ENCODE measurements around the gene TNFRSF12A.

TNFRSF12A gene

DNA sequence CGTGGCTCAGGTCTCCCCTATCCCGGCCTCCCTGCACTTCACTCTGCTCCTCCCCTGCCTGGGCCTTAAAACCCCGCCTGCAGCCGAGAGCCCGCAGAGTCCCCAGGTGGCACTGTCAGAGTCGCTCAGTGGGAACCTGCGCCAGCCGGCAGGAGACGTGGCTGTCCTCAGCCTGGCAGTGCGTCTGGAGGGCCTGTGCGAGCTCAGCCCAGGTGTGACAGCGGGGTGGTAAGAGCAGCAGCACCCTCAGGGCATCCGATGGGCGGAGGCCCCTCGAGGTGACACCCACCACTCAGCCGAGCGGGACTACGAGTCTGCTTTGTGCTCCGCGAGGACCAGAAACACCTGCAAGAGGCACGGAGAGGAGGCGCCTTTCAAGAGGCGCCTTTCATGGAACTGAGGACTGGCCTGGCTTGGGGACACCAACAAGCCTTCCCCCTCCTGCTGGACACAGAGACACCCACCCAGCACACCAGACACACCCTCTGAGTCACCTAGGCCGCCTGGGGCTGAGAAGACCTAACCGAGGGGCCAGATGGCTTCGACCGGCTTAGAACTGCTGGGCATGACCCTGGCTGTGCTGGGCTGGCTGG is 7.2 kb upstream of the TNFRSF12A start, which contains the start of gene CLDN9:
TSS of gene CLDN9 (plus strand) at position 96 of the 593 bp plus-strand sequence. CDS start at position 536, 440 bp downstream.
- peak; percentile 77 for DNase-seq

DNA sequence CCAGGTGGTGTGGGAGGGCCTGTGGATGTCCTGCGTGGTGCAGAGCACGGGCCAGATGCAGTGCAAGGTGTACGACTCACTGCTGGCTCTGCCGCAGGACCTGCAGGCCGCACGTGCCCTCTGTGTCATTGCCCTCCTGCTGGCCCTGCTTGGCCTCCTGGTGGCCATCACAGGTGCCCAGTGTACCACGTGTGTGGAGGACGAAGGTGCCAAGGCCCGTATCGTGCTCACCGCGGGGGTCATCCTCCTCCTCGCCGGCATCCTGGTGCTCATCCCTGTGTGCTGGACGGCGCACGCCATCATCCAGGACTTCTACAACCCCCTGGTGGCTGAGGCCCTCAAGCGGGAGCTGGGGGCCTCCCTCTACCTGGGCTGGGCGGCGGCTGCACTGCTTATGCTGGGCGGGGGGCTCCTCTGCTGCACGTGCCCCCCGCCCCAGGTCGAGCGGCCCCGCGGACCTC is 6.6 kb upstream of the TNFRSF12A start:
- DNase-seq = no peak

DNA sequence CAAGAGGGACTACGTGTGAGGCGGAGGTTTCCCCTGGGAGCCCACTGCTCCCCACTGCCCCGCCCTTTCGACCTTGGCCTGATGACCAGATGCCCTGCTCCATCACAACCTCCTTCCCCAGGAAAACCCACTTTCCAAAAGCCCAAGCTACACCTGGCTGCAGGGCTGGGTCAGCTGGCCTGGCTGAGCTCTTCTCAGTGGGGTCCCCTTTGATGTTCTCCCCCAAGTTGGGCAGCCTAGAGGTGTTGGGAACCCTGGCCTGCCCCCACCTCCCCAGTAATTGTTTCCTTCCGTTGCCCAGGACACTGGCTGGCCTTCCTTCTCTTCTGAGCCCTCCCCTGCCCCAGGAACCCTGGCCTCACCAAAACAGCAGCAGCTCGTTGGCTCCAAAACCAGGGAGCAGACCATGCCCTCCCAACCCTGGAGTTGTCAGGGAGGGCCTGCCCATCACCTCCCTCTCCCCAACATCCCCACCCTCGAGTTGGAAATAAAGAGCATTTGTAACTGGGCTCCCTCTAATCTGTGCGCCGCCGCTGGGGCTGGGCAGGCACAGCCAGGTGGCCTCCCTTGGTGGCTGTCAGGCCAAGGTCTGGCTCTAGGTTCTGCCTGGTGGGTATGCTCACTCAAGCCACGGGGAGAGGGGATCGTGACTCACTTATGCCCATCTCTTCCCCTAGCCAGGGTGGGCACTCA is 6.0 kb upstream of the TNFRSF12A start:
- no peak for DNase-seq

DNA sequence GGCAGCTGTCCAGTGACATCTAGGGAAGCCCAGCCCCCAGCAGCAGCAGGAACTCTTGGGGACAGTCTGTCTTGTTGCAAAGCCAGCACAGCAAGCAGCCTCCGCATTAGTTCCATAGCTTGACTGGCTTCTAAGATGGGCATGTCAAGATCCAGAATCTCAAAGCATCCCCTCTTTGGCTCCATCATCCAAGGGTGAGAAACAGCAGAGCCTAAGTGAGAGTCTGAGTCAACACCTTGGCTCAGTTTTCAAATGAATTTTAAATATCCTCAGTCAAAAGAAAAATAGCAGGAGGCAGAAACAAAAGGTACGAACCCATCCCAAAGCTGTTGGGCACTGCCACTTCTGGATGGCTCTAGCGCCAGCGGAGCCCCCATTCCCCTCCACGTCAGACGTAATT is 5.2 kb upstream of the TNFRSF12A start:
- no peak for DNase-seq

- no peak for DNase-seq
Observed at GRCh38 chr16:3015865-3016521, 4.2 kb upstream of the TNFRSF12A start.

DNA sequence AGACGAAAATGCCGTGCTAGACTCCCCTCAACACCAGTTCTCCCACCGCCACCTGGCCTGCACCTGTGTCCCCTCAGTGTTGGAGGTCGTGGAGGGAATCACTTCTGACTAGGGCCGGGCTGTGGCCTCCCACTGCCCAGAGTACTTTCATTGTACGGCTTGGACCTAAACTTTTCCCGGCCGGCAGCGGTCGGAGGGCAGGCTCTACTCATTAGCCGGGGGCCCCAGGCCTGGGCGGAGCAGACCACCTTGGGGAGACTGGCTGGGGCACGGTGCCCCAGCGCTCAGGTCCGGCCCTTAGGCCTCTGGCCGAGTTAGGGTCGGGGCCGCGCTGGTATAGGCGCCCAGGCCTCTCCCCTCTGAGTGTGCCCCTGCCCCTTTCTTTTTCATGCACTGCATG is 2.8 kb upstream of the TNFRSF12A start:
- no peak for DNase-seq

- no peak for DNase-seq
Observed at GRCh38 chr16:3017794-3018506, 2.2 kb upstream of the TNFRSF12A start, which contains the start of gene CLDN6. TSS of gene CLDN6 (minus strand) at chr16:3018183. CDS start at chr16:3016021, 2,162 bp downstream.

DNA sequence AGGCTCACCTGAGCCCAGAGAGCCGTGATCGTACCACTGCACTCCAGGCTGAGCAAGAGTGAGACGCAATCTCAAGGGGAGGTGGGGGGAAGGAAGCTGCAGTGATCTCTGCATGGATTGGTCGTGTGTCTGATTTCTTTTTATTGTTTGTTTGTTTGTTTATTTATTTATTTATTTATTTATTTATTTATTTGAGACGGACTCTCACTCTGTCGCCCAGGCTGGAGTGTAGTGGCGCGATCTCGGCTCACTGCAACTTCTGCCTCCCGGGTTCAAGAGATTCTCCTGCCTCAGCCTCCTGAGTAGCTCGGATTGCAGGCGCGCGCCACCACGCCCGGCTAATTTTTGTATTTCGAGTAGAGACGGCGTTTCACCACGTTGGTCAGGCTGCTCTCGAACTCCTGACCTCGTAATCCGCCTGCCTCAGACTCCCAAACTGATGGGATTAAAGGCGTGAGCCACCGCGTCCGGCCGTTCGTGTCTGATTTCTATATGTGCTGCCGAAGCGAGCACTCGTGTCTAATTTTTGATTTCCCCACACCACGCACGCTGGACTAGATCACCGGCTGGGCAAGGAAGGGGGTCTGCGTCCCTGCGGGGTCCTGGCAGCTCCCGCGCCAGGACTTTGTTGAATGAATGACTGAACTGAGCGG is 448 bp upstream of the TNFRSF12A start:
- no peak for DNase-seq

- no peak for DNase-seq
Observed at GRCh38 chr16:3020604-3021448, 658 bp downstream of the TNFRSF12A start.

GRCh38 chr16:3021449-3022207 is 1.5 kb downstream of the TNFRSF12A start:
- peak; percentile 23 for DNase-seq

- DNase-seq = no peak
Observed at GRCh38 chr16:3022208-3022683, 2.1 kb downstream of the TNFRSF12A start.

DNA sequence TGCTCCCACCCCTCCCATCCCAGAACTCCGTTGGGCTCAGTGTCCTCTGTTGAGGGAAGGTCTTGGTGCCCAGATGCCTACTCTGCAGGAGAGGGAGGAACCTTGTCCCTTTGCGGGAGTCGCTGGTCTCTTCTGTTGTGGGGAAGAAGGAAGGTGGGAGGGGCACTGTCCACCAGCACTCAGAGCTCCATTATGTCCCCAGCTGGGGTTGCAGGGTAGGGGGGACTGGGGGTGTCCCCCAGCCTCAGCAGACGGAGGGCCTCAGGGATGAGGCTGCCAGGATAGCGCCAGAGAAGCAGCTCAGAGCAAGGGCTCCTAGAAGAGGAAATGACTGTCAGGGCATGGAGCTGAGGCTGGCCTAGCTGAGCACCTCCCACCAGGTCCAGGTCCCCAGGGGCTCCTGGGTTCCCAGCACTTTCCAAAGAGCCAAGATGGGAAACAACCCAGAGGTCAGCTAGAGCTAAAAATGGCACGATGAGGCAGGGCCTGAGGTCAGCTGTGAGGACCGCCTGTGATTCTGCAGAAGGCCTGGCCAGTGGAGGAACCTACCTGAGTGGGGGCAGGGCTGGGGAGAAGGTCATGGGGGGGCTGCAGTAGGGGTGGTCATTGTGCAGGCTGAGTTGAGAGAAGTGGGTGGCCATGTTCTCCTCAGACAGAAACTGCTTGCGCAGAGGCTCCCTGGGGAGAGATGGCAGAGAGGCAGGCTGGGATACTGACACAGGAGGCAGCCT is 2.7 kb downstream of the TNFRSF12A start:
- no peak for DNase-seq

DNA sequence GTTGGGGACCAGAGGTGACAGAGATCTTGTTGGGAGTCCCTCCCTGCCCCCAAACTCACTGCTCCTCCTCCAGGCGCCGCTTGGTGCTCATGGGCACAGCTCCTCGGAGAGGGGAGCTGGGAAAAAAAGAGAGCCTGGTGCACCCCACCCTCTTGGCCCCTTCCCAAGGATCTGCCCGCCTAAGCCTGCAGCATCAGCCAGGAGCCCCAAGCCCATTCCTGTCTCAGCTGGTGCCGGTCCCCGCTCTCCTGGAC is 3.2 kb downstream of the TNFRSF12A start:
- DNase-seq = no peak

GRCh38 chr16:3023669-3024478 is 3.7 kb downstream of the TNFRSF12A start, which contains the start of the genes HCFC1R1 and THOC6:
TSS of gene HCFC1R1 (minus strand) at chr16:3023942. CDS start at chr16:3023941, 1 bp downstream.
TSS of gene THOC6 (plus strand) at chr16:3024035. CDS start at chr16:3024327, 292 bp downstream.
- peak; percentile 82 for DNase-seq

- no peak for DNase-seq
Observed at GRCh38 chr16:3025032-3026002, 5.1 kb downstream of the TNFRSF12A start.

GRCh38 chr16:3026003-3026378 is 5.8 kb downstream of the TNFRSF12A start:
- no peak for DNase-seq

GRCh38 chr16:3026609-3027488 is 6.7 kb downstream of the TNFRSF12A start:
- no peak for DNase-seq

All from NCI-H1105 treated with DMSO at 0.1 percent for 48 hours (cell line).